Activated naive CD8-positive, alpha-beta T cell (primary cell): ENCODE measurements around the gene DOC2B.
"Not testable (repeated sequence)": the region's sequence is repeated elsewhere in the genome, so short reads cannot be mapped to it uniquely, and the experiment has no call there.

Experiments used
- H3K27ac Mint-ChIP-seq: one replicate; pipeline ENCODE4 v1.8.0; 2021; ENCODE audit warnings: mixed read lengths
- H3K27me3 Mint-ChIP-seq: one replicate; pipeline ENCODE4 v1.8.0; 2021; ENCODE audit warnings: mixed read lengths
- H3K36me3 Mint-ChIP-seq: one replicate; pipeline ENCODE4 v1.8.0; 2021; ENCODE audit warnings: mixed read lengths
- H3K4me1 Mint-ChIP-seq: one replicate; pipeline ENCODE4 v1.8.0; 2021; ENCODE audit warnings: low read depth, mixed read lengths
- H3K4me3 Mint-ChIP-seq: one replicate; pipeline ENCODE4 v1.8.0; 2021; ENCODE audit warnings: mild to moderate bottlenecking, mixed read lengths
- H3K9me3 Mint-ChIP-seq: one replicate; pipeline ENCODE4 v1.8.0; 2021; ENCODE audit warnings: low read depth, mixed read lengths

Gene DOC2B

GRCh38 chr17:181245-182049 is at the start of gene DOC2B:
DOC2B (minus strand) TSS chr17:181650; CDS start chr17:181479, 171 bp downstream.
- peaks cover 12% of the 10 kb centered on the region for H3K27me3 Mint-ChIP-seq
- H3K27ac Mint-ChIP-seq, result no peak within 1 kb of the TSS
- H3K9me3 Mint-ChIP-seq, result no peaks in the 10 kb centered on the region
- H3K36me3 Mint-ChIP-seq, result no peaks in the 10 kb centered on the region
- H3K4me3 Mint-ChIP-seq, result peak within 1 kb of the TSS; percentile 80
- H3K4me1 Mint-ChIP-seq, result peaks cover 9% of the 10 kb centered on the region

- H3K4me3 Mint-ChIP-seq, result no peak overlapping the region
- no peaks in the 10 kb centered on the region for H3K4me1 Mint-ChIP-seq
- H3K27me3 Mint-ChIP-seq, result no peaks in the 10 kb centered on the region
- no peaks in the 10 kb centered on the region for H3K36me3 Mint-ChIP-seq
- no peak overlapping the region for H3K27ac Mint-ChIP-seq
- no peaks in the 10 kb centered on the region for H3K9me3 Mint-ChIP-seq
These were observed 48.9 kb upstream of the DOC2B start for GRCh38 chr17:230395-230770.

- Mint-ChIP-seq H3K36me3 (no peaks in the 10 kb centered on the region), H3K4me1 (no peaks in the 10 kb centered on the region), H3K27me3 (no peaks in the 10 kb centered on the region), H3K4me3 (no peak overlapping the region), H3K27ac (no peak overlapping the region), H3K9me3 (no peaks in the 10 kb centered on the region)
These were observed 48.4 kb upstream of the DOC2B start for GRCh38 chr17:229709-230394.

GRCh38 chr17:228951-229708 is 47.7 kb upstream of the DOC2B start:
- H3K4me3 Mint-ChIP-seq, result no peak overlapping the region
- H3K4me1 Mint-ChIP-seq, result no peaks in the 10 kb centered on the region
- no peaks in the 10 kb centered on the region for H3K36me3 Mint-ChIP-seq
- H3K27me3 Mint-ChIP-seq, result no peaks in the 10 kb centered on the region
- no peak overlapping the region for H3K27ac Mint-ChIP-seq
- no peaks in the 10 kb centered on the region for H3K9me3 Mint-ChIP-seq

DNA sequence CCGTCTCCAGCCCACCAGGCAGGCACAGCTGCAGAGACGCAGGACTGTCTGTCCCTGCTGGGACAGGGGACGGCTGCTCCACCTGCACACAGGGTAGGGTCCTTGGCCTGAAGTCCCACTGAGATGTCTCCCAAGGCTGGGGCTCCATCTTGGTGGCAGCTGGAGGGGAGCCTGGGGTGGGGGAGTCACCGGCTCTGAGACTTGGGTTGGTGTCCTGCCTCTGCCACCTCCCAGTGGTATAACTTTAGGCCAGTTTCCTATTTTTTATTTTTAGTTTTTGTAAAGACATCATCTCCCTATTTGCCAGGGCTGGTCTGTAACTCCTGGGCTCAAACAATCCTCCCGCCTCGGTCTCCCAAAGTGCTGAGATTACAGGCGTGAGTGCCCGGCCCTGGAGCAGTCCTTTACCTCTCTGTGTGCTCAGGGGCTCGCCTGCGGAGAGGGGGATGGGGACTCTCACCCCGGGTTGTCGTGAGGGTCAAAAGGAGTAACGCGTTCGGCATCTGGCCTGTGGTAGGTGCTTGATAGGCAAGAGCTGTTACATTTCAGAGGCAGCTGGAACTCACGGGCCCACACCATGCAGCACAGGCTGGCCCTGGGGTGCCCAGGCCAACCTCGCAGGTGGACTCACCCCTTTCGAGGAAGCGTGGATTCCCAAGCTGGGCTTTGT is 46.6 kb upstream of the DOC2B start:
- Mint-ChIP-seq H3K4me3 (no peak overlapping the region), H3K36me3 (no peaks in the 10 kb centered on the region), H3K27me3 (no peaks in the 10 kb centered on the region), H3K4me1 (no peaks in the 10 kb centered on the region), H3K9me3 (no peaks in the 10 kb centered on the region), H3K27ac (no peak overlapping the region)

GRCh38 chr17:227078-227945 is 45.9 kb upstream of the DOC2B start:
- H3K36me3 Mint-ChIP-seq, result no peaks in the 10 kb centered on the region
- no peaks in the 10 kb centered on the region for H3K4me1 Mint-ChIP-seq

GRCh38 chr17:226108-227077 is 44.9 kb upstream of the DOC2B start:
- no peaks in the 10 kb centered on the region for H3K4me1 Mint-ChIP-seq

More at GRCh38 chr17:227078-227945, 45.9 kb upstream of the DOC2B start:
- Mint-ChIP-seq H3K27ac (no peak overlapping the region), H3K4me3 (no peak overlapping the region), H3K9me3 (no peaks in the 10 kb centered on the region), H3K27me3 (no peaks in the 10 kb centered on the region)

GRCh38 chr17:225551-225950 is 44.1 kb upstream of the DOC2B start:
- no peak overlapping the region for H3K4me3 Mint-ChIP-seq
- H3K36me3 Mint-ChIP-seq, result no peaks in the 10 kb centered on the region

More at GRCh38 chr17:226108-227077, 44.9 kb upstream of the DOC2B start:
- Mint-ChIP-seq H3K27me3 (no peaks in the 10 kb centered on the region), H3K36me3 (no peaks in the 10 kb centered on the region), H3K4me3 (no peak overlapping the region), H3K27ac (no peak overlapping the region), H3K9me3 (no peaks in the 10 kb centered on the region)

GRCh38 chr17:224576-224975 is 43.1 kb upstream of the DOC2B start:
- not testable (repeated sequence) for H3K9me3 Mint-ChIP-seq, H3K36me3 Mint-ChIP-seq, H3K27ac Mint-ChIP-seq, H3K27me3 Mint-ChIP-seq, H3K4me3 Mint-ChIP-seq, H3K4me1 Mint-ChIP-seq

More at GRCh38 chr17:225551-225950, 44.1 kb upstream of the DOC2B start:
- Mint-ChIP-seq H3K27me3 (no peaks in the 10 kb centered on the region), H3K4me1 (no peaks in the 10 kb centered on the region), H3K9me3 (no peaks in the 10 kb centered on the region), H3K27ac (no peak overlapping the region)

DNA sequence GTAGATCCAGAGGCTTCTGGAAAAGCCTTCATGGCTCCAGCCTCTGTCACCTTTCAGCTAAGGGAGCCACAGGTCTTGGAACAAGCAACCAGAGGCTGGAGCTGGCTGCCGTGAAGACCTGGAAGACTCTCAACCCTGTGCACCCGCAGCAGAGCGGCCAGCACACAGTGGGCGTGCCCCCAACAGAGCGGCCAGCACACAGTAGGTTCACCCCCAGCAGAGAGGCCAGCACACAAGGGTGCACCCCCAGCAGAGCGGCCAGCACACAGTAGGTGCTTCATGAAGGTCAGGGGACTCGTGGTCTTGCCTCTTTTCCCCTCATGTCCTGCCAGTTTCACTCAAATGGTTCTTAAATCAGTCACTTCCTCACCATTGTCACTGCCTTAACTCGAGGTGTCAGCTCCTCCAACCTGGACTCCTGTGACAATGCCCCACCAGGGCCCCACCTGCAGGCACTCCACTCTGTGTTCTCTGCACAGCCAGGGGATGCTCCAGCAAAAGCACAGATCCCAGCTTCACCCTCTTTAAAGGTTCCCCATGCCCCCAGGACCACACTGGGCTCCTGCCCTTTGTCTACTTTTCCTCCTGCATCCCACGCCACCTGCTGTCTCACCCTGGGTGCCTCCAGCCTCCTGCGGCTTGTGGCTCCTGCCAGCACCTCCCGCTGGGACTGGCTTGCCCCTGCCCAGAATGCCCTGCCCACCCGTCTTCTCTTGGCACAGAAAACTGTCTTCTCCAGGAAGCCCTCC is 42.4 kb upstream of the DOC2B start:
- H3K27ac Mint-ChIP-seq, result no peak overlapping the region
- no peak overlapping the region for H3K4me3 Mint-ChIP-seq

DNA sequence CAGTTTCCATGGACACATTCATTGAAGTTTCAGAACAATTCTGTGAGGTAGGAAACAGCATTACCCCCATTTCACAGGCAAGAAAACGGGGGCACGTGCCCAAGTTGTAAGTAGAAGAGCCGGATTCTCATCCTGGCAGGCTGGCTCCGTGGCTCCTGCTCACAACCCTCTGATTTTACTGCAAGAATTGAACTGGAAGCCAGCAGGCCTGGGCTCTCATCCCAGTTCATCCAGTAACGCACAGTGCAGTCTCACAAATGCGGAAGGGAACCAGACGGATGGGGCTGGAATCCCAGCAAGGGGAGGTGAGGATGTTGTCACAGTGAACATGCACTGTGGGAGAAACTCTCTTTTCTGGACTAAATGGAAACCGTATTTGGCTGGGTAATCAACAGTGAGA is 40.7 kb upstream of the DOC2B start:
- Mint-ChIP-seq H3K4me3 (no peak overlapping the region), H3K27me3 (no peaks in the 10 kb centered on the region), H3K9me3 (no peaks in the 10 kb centered on the region), H3K4me1 (no peaks in the 10 kb centered on the region), H3K36me3 (no peaks in the 10 kb centered on the region), H3K27ac (no peak overlapping the region)

More for the DNA sequence above, 42.4 kb upstream of the DOC2B start:
- no peaks in the 10 kb centered on the region for H3K27me3 Mint-ChIP-seq
- H3K36me3 Mint-ChIP-seq, result no peaks in the 10 kb centered on the region
- H3K9me3 Mint-ChIP-seq, result no peaks in the 10 kb centered on the region
- no peaks in the 10 kb centered on the region for H3K4me1 Mint-ChIP-seq

DNA sequence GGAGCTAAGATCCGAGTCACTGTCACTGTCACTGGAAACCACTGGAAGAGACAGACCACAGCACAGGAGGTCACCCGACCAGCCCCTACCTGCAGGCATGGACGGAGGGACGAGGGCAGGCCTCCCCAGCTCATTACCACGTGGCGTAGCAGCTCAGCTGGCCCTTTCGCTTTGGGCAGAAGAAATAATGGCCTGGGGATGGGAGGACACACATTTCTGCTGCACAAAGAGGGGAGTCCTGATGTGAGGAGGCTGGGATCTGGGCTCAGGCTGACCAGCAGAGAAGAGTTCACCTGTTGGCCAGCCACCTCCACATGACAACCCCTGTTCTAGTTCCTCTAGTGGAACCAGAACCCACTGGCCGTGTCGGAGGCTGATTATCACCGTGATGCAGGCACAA is 38.2 kb upstream of the DOC2B start:
- Mint-ChIP-seq H3K27ac (no peak overlapping the region), H3K27me3 (no peaks in the 10 kb centered on the region), H3K36me3 (no peaks in the 10 kb centered on the region)

More for the DNA sequence above, 38.2 kb upstream of the DOC2B start:
- Mint-ChIP-seq H3K9me3 (no peaks in the 10 kb centered on the region), H3K4me3 (no peak overlapping the region), H3K4me1 (no peaks in the 10 kb centered on the region)
